ENCODE data around the gene CDPF1.

DNA sequence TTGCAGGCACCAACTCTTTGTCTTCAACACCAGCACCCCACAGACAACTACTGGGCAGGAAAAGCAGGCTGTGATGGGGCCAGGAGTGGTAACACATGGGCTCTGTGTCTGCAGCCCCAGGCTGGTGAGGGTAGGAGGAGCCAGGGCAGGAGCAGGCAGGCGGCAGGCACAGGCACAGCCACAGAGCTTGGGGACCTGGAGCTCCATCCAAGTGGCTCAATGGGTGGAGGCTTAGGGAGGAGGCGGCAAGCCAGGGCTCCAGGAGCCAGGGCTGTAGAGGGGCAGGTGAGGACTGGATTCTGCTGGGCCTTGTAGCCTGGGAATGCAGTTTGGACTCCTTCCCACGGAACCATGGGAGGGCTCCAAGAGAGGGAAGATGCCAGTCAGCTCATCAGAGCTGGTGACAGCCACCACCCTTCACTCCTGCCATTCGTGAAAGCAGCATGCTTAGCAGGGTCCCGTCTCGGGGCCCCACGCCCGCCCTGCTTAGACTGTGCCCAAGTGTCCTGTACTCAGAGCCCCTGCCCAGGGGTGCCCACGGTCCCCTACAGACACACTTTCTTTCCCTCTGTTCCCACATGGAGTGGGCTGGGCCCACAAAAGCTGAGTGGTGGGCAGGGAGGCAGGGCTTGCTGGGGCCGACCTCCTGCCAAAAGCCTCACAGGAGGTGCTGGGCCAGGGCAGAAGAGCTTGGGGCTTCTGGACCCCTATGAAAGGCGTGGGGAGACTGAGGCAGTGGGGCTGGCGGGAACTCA is 30.1 kb upstream of the CDPF1 start:
- TF ChIP-seq, protein P1, sequence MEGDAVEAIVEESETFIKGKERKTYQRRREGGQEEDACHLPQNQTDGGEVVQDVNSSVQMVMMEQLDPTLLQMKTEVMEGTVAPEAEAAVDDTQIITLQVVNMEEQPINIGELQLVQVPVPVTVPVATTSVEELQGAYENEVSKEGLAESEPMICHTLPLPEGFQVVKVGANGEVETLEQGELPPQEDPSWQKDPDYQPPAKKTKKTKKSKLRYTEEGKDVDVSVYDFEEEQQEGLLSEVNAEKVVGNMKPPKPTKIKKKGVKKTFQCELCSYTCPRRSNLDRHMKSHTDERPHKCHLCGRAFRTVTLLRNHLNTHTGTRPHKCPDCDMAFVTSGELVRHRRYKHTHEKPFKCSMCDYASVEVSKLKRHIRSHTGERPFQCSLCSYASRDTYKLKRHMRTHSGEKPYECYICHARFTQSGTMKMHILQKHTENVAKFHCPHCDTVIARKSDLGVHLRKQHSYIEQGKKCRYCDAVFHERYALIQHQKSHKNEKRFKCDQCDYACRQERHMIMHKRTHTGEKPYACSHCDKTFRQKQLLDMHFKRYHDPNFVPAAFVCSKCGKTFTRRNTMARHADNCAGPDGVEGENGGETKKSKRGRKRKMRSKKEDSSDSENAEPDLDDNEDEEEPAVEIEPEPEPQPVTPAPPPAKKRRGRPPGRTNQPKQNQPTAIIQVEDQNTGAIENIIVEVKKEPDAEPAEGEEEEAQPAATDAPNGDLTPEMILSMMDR (IDR thresholded peaks at IDR 0.05) = no peak
- no peak for TF ChIP-seq POLR2A (IDR thresholded peaks at IDR 0.05)
